Measurements from ENCODE around the gene ZDHHC14.
"Not testable (repeated sequence)": the region's sequence is repeated elsewhere in the genome, so short reads cannot be mapped to it uniquely, and the experiment has no call there.

The ZDHHC14 gene

DNA sequence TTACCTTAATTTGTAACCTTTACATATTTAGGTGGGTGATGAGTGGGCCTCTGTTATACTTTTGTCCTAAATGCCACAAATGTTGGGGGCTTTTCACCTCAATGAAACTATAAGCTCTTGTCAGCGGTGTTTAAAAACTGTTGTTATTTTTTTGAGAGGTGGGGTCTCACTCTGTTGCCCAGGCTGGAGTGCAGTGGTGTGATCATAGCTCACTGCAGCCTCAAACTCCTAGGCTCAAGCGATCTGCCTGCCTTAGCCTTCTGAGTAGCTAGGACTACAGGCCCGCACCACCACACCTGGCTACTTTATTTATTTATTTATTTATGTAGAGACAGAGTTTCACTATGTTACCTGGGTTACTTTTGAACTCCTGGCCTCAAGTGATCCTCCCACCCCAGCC, 66.7 kb downstream of the ZDHHC14 start:
- no peak for DNase-seq

DNA sequence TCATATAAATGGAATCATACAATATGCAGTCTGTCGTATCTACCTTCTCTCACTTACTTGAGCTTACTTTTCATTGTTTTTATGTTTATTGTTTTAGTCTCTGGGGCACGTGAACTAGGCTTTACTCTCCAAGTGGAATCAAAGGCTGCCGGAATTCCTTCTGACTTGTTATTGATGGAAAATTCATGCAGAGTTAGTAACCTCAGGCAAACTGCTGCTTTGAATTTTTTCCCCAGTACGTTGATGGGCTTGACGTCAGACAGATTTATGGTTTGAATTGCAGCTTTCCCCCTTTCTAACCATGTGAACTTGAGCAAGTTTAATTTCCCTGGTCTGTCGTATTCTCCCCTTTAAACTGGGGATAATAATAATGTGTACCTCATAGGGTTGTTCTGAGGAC, 68.6 kb downstream of the ZDHHC14 start:
- DNase-seq, result no peak

DNA sequence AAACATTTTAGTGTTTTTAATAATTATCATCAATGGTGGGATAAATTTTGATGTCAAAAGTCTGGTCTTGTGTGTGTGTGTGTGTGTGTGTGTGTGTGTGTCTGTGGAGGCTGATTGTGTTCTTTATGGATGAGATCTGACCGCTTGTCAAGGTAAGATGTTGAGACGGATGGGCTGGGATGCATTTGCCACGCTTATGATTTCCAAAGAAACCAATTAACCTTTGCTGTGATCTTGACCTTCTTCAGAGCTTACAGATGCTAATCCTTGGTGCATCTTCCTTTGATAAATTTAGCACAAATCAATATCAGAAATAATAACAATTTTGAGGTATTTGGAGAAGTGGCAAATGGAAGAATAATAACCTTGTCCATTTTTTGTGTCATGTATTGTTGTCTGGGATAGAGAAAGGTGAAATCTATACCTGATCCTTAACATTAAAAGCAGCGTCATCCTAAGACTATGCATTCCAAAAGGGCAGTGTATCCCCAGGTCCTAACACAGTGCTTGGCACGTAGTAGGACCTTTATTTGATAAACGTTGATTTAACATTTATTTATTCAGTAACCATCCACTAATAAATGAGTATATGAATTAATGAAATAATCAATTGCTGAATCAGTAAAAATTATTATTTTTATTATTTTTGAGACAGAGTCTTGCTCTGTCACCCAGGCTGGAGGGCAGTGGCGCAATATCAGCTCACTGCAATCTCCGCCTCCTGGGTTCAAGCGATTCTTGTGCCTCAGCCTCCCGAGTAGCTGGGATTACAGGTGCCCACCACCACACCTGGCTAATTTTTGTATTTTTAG, 70.1 kb downstream of the ZDHHC14 start:
- DNase-seq, result no peak

DNA sequence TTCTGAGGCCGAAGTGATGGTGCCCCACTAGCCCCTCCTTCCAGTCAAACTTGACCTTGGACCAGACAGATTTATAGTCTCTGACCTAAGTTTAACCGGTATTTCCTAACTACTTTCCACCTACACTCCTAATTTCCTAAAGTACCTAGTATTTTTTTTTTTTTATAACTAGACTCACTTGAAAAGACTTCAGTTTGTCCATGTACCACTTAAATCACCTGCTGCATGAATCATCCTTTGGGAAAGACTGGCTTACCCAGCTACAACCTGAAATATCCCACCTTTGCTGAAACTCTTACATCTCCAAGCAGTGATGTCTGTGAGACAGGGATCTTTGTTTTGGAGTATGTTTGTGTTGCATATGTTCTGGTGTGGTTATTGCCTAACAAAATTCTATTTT, 71.1 kb downstream of the ZDHHC14 start:
- DNase-seq, result no peak

DNA sequence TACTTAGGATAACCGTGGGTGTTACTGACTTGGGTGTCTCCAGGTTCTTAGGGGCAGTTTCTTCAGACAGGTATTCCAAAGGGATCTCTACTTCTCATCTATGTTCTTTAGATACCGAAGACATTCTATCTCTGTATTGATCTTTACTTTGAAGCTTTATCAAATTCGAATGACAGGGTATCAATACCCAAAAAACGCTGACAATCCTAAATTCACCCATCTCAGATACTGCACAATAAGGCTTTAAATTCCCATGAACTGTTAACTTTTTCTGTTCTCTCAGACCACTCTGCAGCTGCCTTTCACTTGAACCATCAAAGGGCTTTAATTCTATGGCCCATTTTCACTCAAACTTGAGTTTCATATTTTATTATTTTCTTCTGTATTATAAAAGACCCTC, 72.1 kb downstream of the ZDHHC14 start:
- no peak for DNase-seq

DNA sequence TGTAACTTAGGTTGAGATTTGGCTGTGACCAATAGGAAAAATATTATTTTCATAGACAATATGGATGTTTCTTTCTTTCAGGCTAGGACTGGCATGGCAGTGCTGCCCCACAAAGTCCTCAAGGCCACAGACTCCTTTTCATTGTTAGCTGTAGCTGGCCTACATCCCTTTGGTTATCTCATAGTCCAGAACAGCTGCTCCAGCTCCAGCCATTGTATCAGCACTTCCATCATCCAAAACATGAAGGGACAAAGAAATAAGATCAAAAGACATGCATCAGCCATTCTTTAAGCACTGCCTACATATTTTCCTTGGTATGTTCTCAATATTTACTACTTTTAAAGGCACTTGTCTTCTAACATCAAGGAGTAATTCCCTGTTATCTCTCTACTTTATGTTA, 73.0 kb downstream of the ZDHHC14 start:
- DNase-seq, result no peak

DNA sequence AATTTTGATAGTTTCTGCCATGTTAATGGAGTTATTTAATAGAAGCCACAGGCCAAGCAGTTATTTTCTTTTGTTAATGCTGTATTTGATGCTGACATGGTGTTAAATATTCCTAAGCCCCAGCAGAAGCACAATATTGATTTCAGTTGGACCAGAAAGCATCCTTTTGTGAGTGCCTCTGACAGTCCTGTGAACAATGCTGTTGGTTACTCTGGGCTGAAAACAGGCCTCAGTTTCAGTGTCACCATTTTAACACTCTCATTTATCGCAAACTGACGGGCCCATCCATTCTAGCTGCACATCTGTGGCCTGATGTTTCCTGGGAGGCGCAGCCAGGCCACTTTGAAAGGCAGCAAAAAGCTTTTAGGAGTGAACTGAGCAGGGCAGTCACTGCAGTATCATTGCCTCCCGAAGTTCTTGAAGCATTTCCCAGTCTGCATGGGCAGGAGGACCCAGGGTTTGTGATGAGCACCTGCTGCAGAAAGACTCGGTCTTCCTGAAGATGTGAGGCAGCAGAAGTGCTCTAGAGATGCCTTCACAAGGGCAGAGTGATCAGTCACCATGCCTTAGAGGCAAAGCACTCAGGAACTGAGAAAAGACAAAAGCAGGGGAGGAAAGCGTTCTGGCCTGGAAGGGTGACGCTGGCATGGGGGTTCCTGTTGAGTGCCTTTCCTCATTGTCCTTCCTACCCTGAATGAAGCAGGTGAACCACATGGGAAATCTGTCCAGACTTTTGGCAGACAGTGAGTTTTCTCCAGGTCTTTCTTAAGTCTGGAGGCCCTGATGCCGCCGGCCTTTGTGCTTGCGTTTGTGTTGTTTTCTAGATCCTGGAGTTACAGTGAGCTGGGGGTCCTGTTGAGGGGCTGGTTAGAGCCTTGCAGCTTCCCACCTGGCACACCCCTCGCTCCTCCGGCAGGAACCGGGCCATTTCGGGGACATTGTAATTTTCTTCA, 74.0 kb downstream of the ZDHHC14 start:
- no peak for DNase-seq

DNA sequence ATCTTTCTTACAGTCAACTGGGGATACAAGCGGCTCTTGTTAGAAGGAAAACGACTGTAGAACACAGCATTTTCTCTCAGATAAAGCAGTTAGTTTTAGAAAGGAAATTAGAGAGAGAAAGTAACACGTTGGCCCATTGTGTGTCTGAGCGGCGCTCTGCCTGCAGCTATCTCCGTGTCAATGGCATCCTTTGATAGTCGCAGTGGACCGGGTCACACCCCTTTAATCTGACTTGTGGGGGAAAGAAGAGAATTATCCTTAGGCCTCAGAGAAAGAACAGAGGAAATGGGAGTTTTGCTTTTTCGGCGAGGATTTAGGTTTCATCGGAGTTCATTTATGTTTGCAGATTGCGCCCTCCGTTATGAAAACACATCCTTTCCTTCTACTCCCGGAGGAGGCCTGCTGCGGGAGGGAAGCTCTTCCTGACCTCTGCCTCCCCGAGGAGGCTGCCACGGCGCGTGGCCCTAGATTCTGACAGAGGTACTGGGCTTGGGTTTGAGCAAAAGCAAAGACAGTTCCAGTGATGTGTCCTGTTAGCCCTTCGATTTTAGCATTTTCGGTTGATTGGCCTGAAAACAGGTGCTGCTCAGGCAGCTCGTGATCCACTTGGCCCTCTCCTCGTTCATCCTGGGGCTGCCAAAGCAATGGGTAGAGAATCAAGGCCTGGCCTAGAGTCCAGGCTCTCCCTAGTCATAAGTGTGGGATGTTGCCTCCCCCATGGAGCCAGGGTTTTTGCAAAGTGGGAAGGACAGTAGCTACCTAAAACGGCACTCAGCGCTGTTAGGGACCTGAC, 74.9 kb downstream of the ZDHHC14 start:
- DNase-seq, result peak; percentile 85

DNA sequence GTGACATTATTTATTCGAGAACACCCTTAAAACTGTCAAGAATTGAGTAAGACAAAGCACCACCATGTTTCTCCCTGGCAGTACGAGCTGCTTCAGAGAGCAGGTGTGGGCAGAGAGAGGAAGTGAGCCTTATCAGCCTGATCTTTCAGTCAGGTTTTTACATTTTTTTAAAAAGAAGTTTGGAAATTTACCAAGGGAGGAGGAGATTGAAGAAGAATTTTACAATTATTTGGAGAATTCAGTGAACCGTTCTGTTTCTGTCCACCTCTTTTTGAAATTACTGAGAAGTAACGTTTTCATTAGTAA, 75.5 kb downstream of the ZDHHC14 start:
- no peak for DNase-seq

DNA sequence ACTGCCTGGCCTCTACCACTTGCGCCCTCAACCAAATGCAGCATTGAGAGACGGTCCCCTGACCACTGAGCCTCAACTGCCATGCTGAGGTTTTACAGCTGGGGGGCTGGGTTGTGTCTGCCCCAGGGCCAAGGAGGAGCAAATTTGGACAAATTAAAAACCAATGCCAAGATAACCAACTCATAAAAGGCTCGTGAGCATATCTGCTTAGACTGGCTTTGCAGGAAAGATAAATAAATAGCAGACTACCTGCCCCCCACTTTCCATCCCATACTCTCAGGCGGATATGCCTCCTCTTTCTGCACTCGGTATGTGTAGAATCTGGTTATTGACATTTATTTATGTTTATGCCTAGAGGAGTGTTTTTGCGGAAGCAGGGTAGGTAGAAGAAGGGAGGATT, 76.8 kb downstream of the ZDHHC14 start:
- no peak for DNase-seq

DNA sequence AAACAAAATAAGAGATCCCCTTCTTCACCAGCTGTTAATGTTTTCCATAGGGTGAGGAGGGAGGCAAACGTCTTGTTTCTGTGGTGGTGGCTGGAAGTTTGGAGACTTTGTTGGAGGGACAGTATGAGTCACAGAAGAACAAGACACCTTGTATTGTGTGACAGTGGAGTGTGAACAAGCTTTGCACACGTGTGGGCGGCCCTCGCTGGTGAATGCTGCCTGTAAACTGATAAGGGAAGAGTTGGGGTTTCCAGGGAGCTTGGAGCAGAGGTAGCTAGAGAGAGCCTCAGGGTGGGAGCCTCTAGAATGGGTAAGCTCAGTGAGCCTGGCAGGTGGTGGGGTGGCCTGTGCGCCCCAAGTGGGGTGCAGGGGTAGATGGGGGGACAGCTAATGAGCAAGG, 78.3 kb downstream of the ZDHHC14 start:
- peak; percentile 84 for DNase-seq

DNA sequence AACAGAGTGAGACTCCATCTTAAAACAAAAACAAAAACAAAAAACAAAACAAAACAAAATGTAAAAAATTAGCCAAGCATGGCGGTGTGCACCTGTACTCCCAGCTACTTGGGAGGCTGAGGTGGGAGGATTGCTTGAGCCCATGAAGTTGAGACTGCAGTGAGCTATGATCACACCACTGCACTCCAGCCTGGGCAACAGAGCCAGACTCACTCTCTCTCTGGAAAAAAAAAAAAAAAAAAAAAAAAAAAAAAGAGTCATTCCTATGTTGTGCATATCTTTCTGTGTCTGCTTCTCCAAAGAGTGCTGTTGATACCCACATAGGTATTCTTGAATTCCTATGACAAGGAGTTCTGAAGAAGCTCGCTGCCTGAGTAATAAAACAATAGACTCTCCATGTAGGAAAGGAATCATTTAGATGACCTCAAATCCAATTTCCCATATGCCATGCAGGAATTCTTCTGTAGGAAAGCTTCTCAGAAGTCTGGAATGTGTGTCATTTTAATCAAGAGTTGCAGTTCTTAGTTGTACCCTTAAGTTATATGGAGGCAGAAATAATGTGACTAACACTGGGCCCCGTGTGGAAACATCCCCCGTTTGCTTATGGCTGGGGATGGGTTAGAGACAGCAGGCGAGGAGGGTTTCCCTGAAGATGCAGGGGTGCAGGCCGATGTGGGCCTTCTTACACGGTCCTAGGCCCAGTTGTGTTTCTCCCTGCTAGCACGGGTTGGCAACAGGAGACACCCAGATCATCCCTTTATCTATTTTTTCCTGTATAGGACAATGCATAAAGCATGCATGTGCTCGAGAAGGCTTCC, 79.4 kb downstream of the ZDHHC14 start:
- DNase-seq, result peak; percentile 31

DNA sequence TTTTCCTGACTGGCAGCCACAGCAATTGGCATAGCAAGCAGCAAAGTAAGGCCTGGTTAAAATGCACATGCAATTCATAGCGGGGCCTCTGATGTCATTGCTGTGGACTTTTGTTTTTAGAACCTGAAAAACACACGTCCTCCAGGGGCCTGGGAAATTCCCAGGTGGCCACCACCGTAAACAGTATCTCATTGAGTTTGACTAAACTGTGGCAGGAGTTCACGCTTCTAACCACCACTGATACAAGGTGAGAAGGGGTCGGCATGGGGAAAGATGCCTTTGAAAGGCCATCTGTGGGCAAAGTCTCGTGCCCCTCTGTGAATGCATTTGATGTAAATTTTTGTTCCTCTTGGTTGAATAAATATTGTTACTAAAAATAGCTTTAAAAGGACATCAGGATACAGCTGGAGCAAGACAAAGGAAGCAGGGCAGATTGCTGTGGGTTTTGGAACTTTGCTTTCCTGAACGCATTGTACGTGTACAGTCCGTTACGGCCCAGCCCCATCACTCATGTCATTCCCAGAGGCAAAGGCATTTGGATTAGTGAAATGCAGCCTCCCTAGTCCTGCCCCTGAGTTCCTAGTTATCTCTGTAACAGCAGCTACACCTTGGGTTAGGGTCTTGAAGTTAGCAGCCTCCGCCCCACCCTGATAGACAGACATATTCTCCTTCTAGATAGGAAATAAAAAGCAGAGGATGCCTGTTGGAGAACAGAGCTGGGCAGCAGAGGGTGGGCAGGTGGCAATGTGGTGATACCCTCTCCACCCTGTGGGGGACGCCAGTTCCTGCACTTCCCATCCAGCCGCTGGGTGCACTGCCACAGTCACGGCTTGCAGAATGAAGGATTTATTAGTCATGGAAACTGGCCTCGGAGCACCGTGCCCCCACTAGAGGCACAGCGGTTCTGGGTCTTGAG, 80.3 kb downstream of the ZDHHC14 start:
- peak; percentile 91 for DNase-seq

DNA sequence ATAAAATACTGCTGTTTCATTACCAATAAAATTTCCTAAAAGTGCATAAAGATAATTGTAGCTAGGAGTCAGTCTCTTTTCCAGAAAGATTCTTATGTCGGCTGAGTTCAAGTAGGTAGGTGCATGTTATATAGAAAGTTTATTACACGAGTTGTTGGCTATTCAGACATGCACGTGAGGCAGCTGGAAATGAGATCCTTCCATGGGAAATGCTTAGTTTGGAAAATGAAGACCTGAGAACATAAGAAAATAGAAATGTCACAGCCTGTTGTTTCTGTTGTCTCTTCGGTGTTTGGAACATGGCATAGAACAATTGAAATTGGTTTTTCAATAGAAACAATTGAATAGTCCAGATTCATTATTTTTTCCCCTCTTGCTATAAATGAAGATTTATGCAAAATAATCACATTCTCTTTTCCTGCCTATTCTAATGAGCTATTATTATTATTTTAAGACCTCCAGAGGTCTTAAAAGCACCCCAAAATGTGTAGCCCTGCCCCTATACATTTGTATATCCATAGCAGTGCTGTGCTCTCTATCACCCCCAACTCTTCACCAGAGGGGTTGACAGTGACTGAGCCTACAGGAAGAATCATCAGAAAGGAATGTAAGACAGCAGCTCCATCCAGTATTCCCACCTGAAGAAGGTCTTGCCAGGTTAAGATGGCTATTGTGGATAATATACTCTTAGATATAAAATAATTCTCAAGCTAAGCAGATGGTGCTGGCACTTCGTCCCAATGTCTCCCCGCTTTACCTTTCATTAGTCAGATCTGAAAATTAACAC, 82.2 kb downstream of the ZDHHC14 start:
- DNase-seq, result no peak

DNA sequence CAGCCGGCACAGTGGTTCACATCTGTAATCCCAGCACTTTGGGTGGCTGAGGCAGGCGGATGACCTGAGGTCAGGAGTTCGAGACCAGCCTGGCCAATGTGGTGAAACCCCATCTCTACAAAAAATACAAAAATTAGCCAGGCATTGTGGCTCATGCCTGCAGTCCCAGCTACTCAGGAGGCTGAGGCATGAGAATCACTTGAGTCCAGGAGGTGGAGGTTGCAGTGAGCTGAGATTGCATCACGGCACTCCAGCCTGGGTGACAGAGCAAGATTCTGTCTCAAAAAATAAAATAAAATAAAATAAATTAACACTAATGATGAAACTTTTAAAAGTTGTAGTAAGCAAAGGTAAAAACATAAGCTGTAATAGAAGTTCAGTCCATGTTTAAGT, 82.7 kb downstream of the ZDHHC14 start:
- DNase-seq, result not testable (repeated sequence)

DNA sequence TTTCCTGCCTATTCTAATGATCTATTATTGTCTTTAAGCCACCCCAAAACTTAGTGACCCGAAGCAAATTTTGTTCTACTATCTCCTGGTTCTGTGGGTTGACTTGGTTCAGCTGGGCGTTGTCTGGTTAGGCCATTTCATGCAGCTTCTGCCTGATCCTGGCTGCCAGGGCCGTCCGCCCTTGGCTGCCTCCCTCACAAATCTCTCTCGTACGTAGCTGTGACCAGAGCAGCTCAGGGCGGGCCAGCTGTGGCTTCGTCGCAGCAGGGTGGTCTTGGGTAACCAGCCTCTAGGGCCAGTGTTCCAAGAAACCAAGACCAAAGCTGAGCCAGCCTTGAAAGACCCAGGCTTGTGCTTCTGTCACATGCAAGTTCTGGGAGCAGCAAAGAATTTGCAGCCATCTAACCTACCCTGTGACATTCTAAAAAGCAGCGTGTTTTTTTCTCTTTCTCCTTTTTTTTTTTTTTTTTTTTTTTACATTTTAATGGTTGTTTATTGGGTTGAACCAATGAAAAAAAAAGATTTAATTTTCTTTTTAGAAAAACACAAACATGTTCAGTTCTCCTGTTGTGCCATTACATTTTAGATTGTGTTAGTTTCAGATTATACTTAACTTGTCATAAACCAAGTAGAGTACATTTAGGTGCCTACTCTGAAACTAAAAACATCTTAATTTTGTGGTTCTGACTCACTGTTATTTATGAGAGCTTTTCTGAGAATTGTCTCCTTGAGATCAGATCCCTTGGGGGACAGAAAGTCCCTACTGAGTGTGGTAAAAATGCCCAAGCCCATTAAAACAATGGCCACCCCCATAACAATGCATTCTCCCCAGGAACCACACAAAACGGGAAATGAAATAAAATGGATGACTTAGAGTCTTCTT, 83.9 kb downstream of the ZDHHC14 start:
- DNase-seq, result peak; percentile 23

DNA sequence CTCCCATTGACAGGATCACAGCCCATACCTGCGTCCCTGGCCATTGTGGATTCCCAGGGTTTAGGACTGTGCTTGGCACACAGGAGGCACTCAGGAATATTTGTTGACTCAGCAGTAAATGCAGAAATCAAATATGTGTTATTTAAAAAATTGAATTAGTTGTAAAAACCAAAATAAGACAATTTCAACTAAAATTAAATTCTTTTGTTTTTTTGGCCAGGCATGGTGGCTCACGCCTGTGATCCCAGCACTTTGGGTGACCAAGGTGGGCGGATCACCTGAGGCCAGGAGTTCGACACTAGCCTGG, 85.3 kb downstream of the ZDHHC14 start:
- DNase-seq, result no peak

DNA sequence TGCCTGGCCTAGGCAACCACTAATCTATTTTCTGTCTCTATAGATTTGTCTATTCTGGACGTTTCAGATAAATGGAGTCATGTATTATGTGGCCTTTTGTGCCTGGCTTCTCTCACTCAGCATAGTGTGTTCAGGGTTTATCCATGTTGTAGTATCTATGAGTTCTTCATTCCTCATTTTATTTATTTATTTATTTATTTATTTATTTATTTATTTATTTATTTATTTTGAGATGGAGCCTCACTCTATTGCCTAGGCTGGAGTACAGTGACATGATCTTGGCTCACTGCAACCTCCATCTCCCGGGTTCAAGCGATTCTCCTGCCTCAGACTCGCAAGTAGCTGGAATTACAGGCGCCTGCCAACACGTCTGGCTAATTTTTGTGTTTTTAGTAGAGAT, 86.3 kb downstream of the ZDHHC14 start:
- not testable (repeated sequence) for DNase-seq

DNA sequence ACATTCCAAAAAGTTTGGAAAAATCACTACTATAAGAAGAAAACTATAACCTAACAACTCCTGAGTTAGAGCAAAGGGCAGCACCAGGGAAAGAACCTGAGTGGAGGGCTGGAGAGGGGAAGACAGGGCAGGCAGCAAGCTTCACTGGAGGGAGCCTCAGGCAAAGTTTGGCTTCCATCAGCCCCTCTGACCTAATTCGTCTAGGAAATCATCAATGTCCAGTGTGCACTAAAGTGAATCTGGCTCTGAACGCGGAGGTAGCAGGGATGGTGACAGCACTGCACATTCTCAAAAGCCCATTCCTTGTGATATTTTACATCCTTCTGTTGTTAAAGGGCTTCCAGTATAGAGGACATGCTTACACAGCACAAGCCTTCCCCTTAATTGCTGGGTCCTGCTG, 87.1 kb downstream of the ZDHHC14 start:
- no peak for DNase-seq

DNA sequence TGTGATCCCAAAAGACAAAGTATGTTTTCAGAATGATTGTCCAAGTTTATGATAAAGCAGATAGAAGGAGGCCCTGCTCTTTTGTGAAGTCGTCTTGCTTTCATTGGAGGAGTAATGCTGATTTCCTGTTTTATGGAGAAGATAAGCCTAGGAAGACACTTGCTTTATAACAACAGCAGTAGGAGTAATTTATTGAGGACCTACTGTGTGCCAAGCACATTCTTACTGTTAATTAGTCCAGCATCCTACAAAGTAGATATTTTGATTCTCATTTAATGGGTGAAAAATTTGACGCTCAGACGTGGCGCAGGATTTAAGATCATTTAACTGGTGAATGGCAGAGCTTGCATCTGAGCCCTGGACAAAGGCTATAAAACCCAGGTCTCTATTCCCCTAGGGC, 87.6 kb downstream of the ZDHHC14 start:
- no peak for DNase-seq
